CD4-positive, CD25-positive, alpha-beta regulatory T cell (primary cell): ENCODE measurements around the gene CHMP6. TPM values are rescaled to one million over a fixed set of nuclear protein-coding genes. Genes with fewer than 3 reads are reported as not detected.

Source experiments
- ATAC-seq, 2 donors: fragments of 150-1000 bp; cut with Tn5 transposase; one replicate each; pipeline ENCODE4 v1.10.0; 2021; ENCODE audit warnings: low read depth in 2 of 2, moderate number of reproducible peaks in 2 of 2, moderate library complexity in 1 of 2
- DNase-seq, 3 donors: peaks; one replicate each; pipeline versions ENCODE4 v3.0.0 to v3.0.0-alpha.2; 2012 to 2022; ENCODE audit warnings: mixed read lengths in 1 of 3
- H3K27ac ChIP-seq: one replicate; pipeline ENCODE4 v1.7.0; 2013; ENCODE audit warnings: mild to moderate bottlenecking, low read length; ENCODE audit not compliant: insufficient read depth, poor library complexity, severe bottlenecking
- H3K27me3 ChIP-seq: one replicate; pipeline ENCODE4 v1.7.0; 2013; ENCODE audit warnings: low read length; ENCODE audit not compliant: control insufficient read depth, insufficient read depth
- H3K36me3 ChIP-seq: one replicate; pipeline ENCODE4 v1.7.0; 2013; ENCODE audit warnings: mild to moderate bottlenecking, low read length, moderate library complexity; ENCODE audit not compliant: control insufficient read depth, insufficient read depth
- H3K4me1 ChIP-seq: 2 replicates; pipeline ENCODE4 v1.7.0; 2013; ENCODE audit warnings: mild to moderate bottlenecking, low read length; ENCODE audit not compliant: insufficient read depth, control insufficient read depth, poor library complexity, severe bottlenecking
- H3K4me3 ChIP-seq: one replicate; pipeline ENCODE4 v1.7.0; 2013; ENCODE audit warnings: low read depth, mild to moderate bottlenecking, low read length, moderate library complexity
- H3K9me3 ChIP-seq, 2 experiments: 1 replicate in 1 of 2; 2 replicates in 1 of 2; pipeline ENCODE4 v1.7.0; 2013; ENCODE audit warnings: low read length in 2 of 2, mild to moderate bottlenecking in 1 of 2, moderate library complexity in 1 of 2; ENCODE audit not compliant: control insufficient read depth in 2 of 2
- H3K27ac Mint-ChIP-seq, 3 donors: one replicate each; pipeline ENCODE4 v1.8.0; 2020 to 2022; ENCODE audit warnings: mild to moderate bottlenecking in 3 of 3, mixed read lengths in 3 of 3, moderate library complexity in 2 of 3
- H3K27me3 Mint-ChIP-seq: one replicate; pipeline ENCODE4 v1.8.0; 2022; ENCODE audit warnings: mild to moderate bottlenecking, mixed read lengths
- H3K36me3 Mint-ChIP-seq: one replicate; pipeline ENCODE4 v1.8.0; 2020; ENCODE audit warnings: mixed read lengths
- H3K4me1 Mint-ChIP-seq, 4 donors: one replicate each; pipeline ENCODE4 v1.8.0; 2020 to 2022; ENCODE audit warnings: mixed read lengths in 4 of 4, mild to moderate bottlenecking in 1 of 4
- H3K4me3 Mint-ChIP-seq, 4 donors: one replicate each; pipeline ENCODE4 v1.8.0; 2020 to 2022; ENCODE audit warnings: mild to moderate bottlenecking in 4 of 4, mixed read lengths in 4 of 4, moderate library complexity in 3 of 4
- H3K9me3 Mint-ChIP-seq, 7 donors: one replicate each; pipeline ENCODE4 v1.8.0; 2020 to 2022; ENCODE audit warnings: mixed read lengths in 7 of 7, mild to moderate bottlenecking in 3 of 7, moderate library complexity in 2 of 7
- polyA plus RNA-seq, 4 donors: library from polyadenylated mRNA; unstranded; fragments of 300-500 nt; fragmentation: Illumina TruSeq; gene quantifications; one replicate each; pipeline ENCODE4 v1.2.3, GENCODE V29; 2021
- total RNA-seq: library from RNA; stranded (reverse); gene quantifications from one replicate; pipeline ENCODE4 v1.2.3, GENCODE V29; 2022

CHMP6 gene
- total and polyA plus RNA-seq, 5 donors from 2014 or later = 25.5 to 43.5 (median 38.4) TPM

GRCh38 chr17:80964859-80965580 lies 26.6 kb upstream of the CHMP6 start:
- Histone ChIP-seq H3K4me1 (no peaks in the 10 kb centered on the region), H3K4me3 (no peak overlapping the region), H3K27ac (no peak overlapping the region), H3K27me3 (no peaks in the 10 kb centered on the region), H3K9me3 (no peaks in the 10 kb centered on the region), H3K36me3 (no peaks in the 10 kb centered on the region)
- DNase-seq (no peak), ATAC-seq (no peak)
- Mint-ChIP-seq H3K4me3 (no peak overlapping the region), H3K27ac (peak overlapping the region in 1 of 3 donors; percentile 62), H3K36me3 (no peaks in the 10 kb centered on the region), H3K9me3 (no peaks in the 10 kb centered on the region), H3K27me3 (no peaks in the 10 kb centered on the region), H3K4me1 (peaks cover 0 to 2% (median 0%) of the 10 kb centered on the region in 4 donors)

GRCh38 chr17:80965606-80966005 lies 26.0 kb upstream of the CHMP6 start:
- Mint-ChIP-seq H3K9me3 (no peaks in the 10 kb centered on the region), H3K4me3 (no peak overlapping the region), H3K27ac (peak overlapping the region in 1 of 3 donors; percentile 62), H3K4me1 (peaks cover 0 to 7% (median 0%) of the 10 kb centered on the region in 4 donors), H3K36me3 (no peaks in the 10 kb centered on the region), H3K27me3 (no peaks in the 10 kb centered on the region)
- H3K4me3 ChIP-seq = no peak overlapping the region
- no peaks in the 10 kb centered on the region for H3K9me3 ChIP-seq
- H3K27ac ChIP-seq = no peak overlapping the region
- H3K36me3 ChIP-seq = no peaks in the 10 kb centered on the region
- no peak for ATAC-seq
- peaks cover 5% of the 10 kb centered on the region for H3K4me1 ChIP-seq
- no peaks in the 10 kb centered on the region for H3K27me3 ChIP-seq
- no peak for DNase-seq

GRCh38 chr17:80967404-80967872 lies 24.2 kb upstream of the CHMP6 start:
- no peak overlapping the region for H3K4me3 ChIP-seq
- Mint-ChIP-seq H3K9me3 (no peaks in the 10 kb centered on the region), H3K27me3 (no peaks in the 10 kb centered on the region), H3K27ac (no peak overlapping the region), H3K36me3 (no peaks in the 10 kb centered on the region), H3K4me3 (no peak overlapping the region), H3K4me1 (peaks cover 0 to 7% (median 0%) of the 10 kb centered on the region in 4 donors)
- H3K27ac ChIP-seq = no peak overlapping the region
- DNase-seq = no peak
- peaks cover 5% of the 10 kb centered on the region for H3K4me1 ChIP-seq
- H3K9me3 ChIP-seq = no peaks in the 10 kb centered on the region
- no peak for ATAC-seq
- H3K27me3 ChIP-seq = no peaks in the 10 kb centered on the region
- H3K36me3 ChIP-seq = no peaks in the 10 kb centered on the region

GRCh38 chr17:80968602-80969029 lies 23.0 kb upstream of the CHMP6 start:
- Histone ChIP-seq H3K4me1 (peaks cover 5% of the 10 kb centered on the region), H3K27me3 (no peaks in the 10 kb centered on the region), H3K4me3 (no peak overlapping the region), H3K27ac (no peak overlapping the region), H3K36me3 (no peaks in the 10 kb centered on the region), H3K9me3 (no peaks in the 10 kb centered on the region)
- ATAC-seq (no peak), DNase-seq (no peak)
- H3K27ac Mint-ChIP-seq = no peak overlapping the region
- no peaks in the 10 kb centered on the region for H3K36me3 Mint-ChIP-seq
- no peaks in the 10 kb centered on the region for H3K27me3 Mint-ChIP-seq
- H3K4me1 Mint-ChIP-seq = peaks cover 0 to 7% (median 0%) of the 10 kb centered on the region in 4 donors
- H3K9me3 Mint-ChIP-seq = no peaks in the 10 kb centered on the region
- no peak overlapping the region for H3K4me3 Mint-ChIP-seq

- H3K27ac Mint-ChIP-seq = peak overlapping the region in 2 of 3 donors; percentile 23 to 25
- Histone ChIP-seq H3K9me3 (no peaks in the 10 kb centered on the region), H3K4me1 (peaks cover 5% of the 10 kb centered on the region), H3K27me3 (no peaks in the 10 kb centered on the region), H3K27ac (no peak overlapping the region), H3K4me3 (no peak overlapping the region), H3K36me3 (no peaks in the 10 kb centered on the region)
- peaks cover 0 to 7% (median 0%) of the 10 kb centered on the region in 4 donors for H3K4me1 Mint-ChIP-seq
- H3K36me3 Mint-ChIP-seq = no peaks in the 10 kb centered on the region
- ATAC-seq (peak in 1 of 2 donors; percentile 8), DNase-seq (no peak)
- peak overlapping the region in 2 of 4 donors; percentile 36 to 51 for H3K4me3 Mint-ChIP-seq
- no peaks in the 10 kb centered on the region for H3K27me3 Mint-ChIP-seq
- H3K9me3 Mint-ChIP-seq = peaks cover 0 to under 1% (median 0%) of the 10 kb centered on the region in 7 donors
Observed at GRCh38 chr17:80969030-80969673, 22.5 kb upstream of the CHMP6 start.

- Mint-ChIP-seq H3K27me3 (no peaks in the 10 kb centered on the region), H3K4me1 (peaks cover 0 to 7% (median 0%) of the 10 kb centered on the region in 4 donors), H3K27ac (peak overlapping the region in 2 of 3 donors; percentile 23 to 25), H3K9me3 (peaks cover 0 to 2% (median 0%) of the 10 kb centered on the region in 7 donors), H3K36me3 (no peaks in the 10 kb centered on the region), H3K4me3 (peak overlapping the region in 2 of 4 donors; percentile 36 to 51)
- no peaks in the 10 kb centered on the region for H3K36me3 ChIP-seq
- ATAC-seq = no peak
- DNase-seq = no peak
- no peaks in the 10 kb centered on the region for H3K27me3 ChIP-seq
- H3K9me3 ChIP-seq = no peaks in the 10 kb centered on the region
- H3K4me3 ChIP-seq = no peak overlapping the region
- H3K27ac ChIP-seq = no peak overlapping the region
- peaks cover 5% of the 10 kb centered on the region for H3K4me1 ChIP-seq
Observed at GRCh38 chr17:80969674-80970043, 22.0 kb upstream of the CHMP6 start.

GRCh38 chr17:80970044-80970761 lies 21.4 kb upstream of the CHMP6 start:
- H3K9me3 Mint-ChIP-seq = peaks cover 0 to 2% (median 0%) of the 10 kb centered on the region in 7 donors
- H3K9me3 ChIP-seq = no peaks in the 10 kb centered on the region
- peaks cover 0 to 7% (median 0%) of the 10 kb centered on the region in 4 donors for H3K4me1 Mint-ChIP-seq
- peak in 1 of 2 donors; percentile 48 for ATAC-seq
- no peaks in the 10 kb centered on the region for H3K36me3 Mint-ChIP-seq
- peak overlapping the region in 1 of 4 donors; percentile 54 for H3K4me3 Mint-ChIP-seq
- peak; percentile 17 to 49 (median 19) for DNase-seq
- no peak overlapping the region for H3K27ac ChIP-seq
- H3K4me3 ChIP-seq = no peak overlapping the region
- no peaks in the 10 kb centered on the region for H3K36me3 ChIP-seq
- peaks cover 5% of the 10 kb centered on the region for H3K4me1 ChIP-seq
- H3K27ac Mint-ChIP-seq = no peak overlapping the region
- no peaks in the 10 kb centered on the region for H3K27me3 Mint-ChIP-seq
- no peaks in the 10 kb centered on the region for H3K27me3 ChIP-seq
